HG03521 (cell line): Measurements from ENCODE around the gene PRKN.

ENCODE experiments used
- ATAC-seq: cut with Tn5 transposase; IDR thresholded peaks from one replicate; pipeline ENCODE4 v1.9.1; 2021; ENCODE audit warnings: mild to moderate bottlenecking, moderate library complexity; ENCODE audit not compliant: unreplicated experiment

Gene PRKN

GRCh38 chr6:162389343-162390085 is 338.1 kb downstream of the PRKN start:
- ATAC-seq: no peak

- ATAC-seq: no peak
Observed at GRCh38 chr6:162388383-162388777, 339.2 kb downstream of the PRKN start.

- no peak for ATAC-seq
Observed at GRCh38 chr6:162387718-162388382, 339.7 kb downstream of the PRKN start.

- no peak for ATAC-seq
Observed at GRCh38 chr6:162385980-162386379, 341.6 kb downstream of the PRKN start.

GRCh38 chr6:162379757-162380409 is 347.7 kb downstream of the PRKN start:
- no peak for ATAC-seq

- ATAC-seq: no peak
Observed at GRCh38 chr6:162377735-162378134, 349.8 kb downstream of the PRKN start.

- no peak for ATAC-seq
Observed at GRCh38 chr6:162373868-162374267, 353.7 kb downstream of the PRKN start.

GRCh38 chr6:162373192-162373591 is 354.4 kb downstream of the PRKN start:
- ATAC-seq: no peak

- ATAC-seq: no peak
Observed at GRCh38 chr6:162372106-162372505, 355.5 kb downstream of the PRKN start.

GRCh38 chr6:162371121-162371520 is 356.4 kb downstream of the PRKN start:
- no peak for ATAC-seq

- ATAC-seq: no peak
Observed at GRCh38 chr6:162369091-162369490, 358.5 kb downstream of the PRKN start.

GRCh38 chr6:162364488-162364887 is 363.1 kb downstream of the PRKN start:
- no peak for ATAC-seq

GRCh38 chr6:162363757-162364156 is 363.8 kb downstream of the PRKN start:
- no peak for ATAC-seq

- ATAC-seq: no peak
Observed at GRCh38 chr6:162360901-162361567, 366.5 kb downstream of the PRKN start.

GRCh38 chr6:162358625-162359024 is 368.9 kb downstream of the PRKN start:
- ATAC-seq: no peak

GRCh38 chr6:162345051-162345511 is 382.5 kb downstream of the PRKN start:
- ATAC-seq: no peak

- ATAC-seq: no peak
Observed at GRCh38 chr6:162344646-162345010, 382.9 kb downstream of the PRKN start.

- ATAC-seq: no peak
Observed at GRCh38 chr6:162343936-162344645, 383.5 kb downstream of the PRKN start.

- no peak for ATAC-seq
Observed at GRCh38 chr6:162343198-162343935, 384.2 kb downstream of the PRKN start.

GRCh38 chr6:162337412-162337811 is 390.2 kb downstream of the PRKN start:
- no peak for ATAC-seq
